Liver (tissue), 9 donors: ENCODE data around the gene SERPINA3. TPM values are rescaled to one million over a fixed set of nuclear protein-coding genes. Genes with fewer than 3 reads are reported as not detected.

ENCODE experiments used
- DNase-seq: peaks from one replicate; pipeline ENCODE4 v3.0.0-alpha.2; 2017; ENCODE audit warnings: low spot score
- H3K27ac ChIP-seq, 2 donors: one replicate each; pipeline ENCODE4 v1.7.0; 2013; ENCODE audit warnings: inconsistent platforms in 2 of 2, low read length in 2 of 2, control low read depth in 1 of 2, low read depth in 1 of 2, mild to moderate bottlenecking in 1 of 2
- H3K27me3 ChIP-seq, 4 donors: one replicate each; pipeline versions ENCODE4 v1.6.1 to v1.7.0; 2013; ENCODE audit warnings: low read length in 3 of 4, inconsistent platforms in 1 of 4, mild to moderate bottlenecking in 1 of 4, moderate library complexity in 1 of 4; ENCODE audit not compliant: control insufficient read depth in 4 of 4, insufficient read depth in 4 of 4
- H3K36me3 ChIP-seq, 4 donors: one replicate each; pipeline versions ENCODE4 v1.6.1 to v1.7.0; 2013; ENCODE audit warnings: low read length in 3 of 4, mild to moderate bottlenecking in 3 of 4, low read depth in 1 of 4, moderate library complexity in 1 of 4; ENCODE audit not compliant: control insufficient read depth in 4 of 4, insufficient read depth in 3 of 4
- H3K4me1 ChIP-seq, 4 donors: one replicate each; pipeline versions ENCODE4 v1.6.1 to v1.7.0; 2013; ENCODE audit warnings: low read length in 3 of 4, mild to moderate bottlenecking in 3 of 4, moderate library complexity in 1 of 4; ENCODE audit not compliant: control insufficient read depth in 4 of 4, insufficient read depth in 4 of 4
- H3K4me3 ChIP-seq, 3 donors: one replicate each; pipeline versions ENCODE4 v1.6.1 to v1.7.0; 2013; ENCODE audit warnings: low read length in 3 of 3, control low read depth in 1 of 3, low read depth in 1 of 3, mild to moderate bottlenecking in 1 of 3
- H3K9ac ChIP-seq, 2 donors: one replicate each; pipeline ENCODE4 v1.7.0; 2013; ENCODE audit warnings: low read length in 2 of 2, mild to moderate bottlenecking in 2 of 2, moderate library complexity in 2 of 2, control low read depth in 1 of 2, low read depth in 1 of 2
- H3K9me3 ChIP-seq, 4 donors: one replicate each; pipeline versions ENCODE4 v1.6.1 to v1.7.0; 2013; ENCODE audit warnings: low read length in 3 of 4; ENCODE audit not compliant: control insufficient read depth in 4 of 4
- EGR1 ChIP-seq, 2 donors: IDR thresholded peaks; 2 replicates each; pipeline ENCODE4 v1.6.1; 2016 to 2018; ENCODE audit warnings: antibody characterized with exemption in 2 of 2, low read depth in 2 of 2
- FOXA2 ChIP-seq: IDR thresholded peaks from 2 replicates; pipeline ENCODE4 v1.6.1; 2016; ENCODE audit warnings: antibody characterized with exemption
- GABPA ChIP-seq, 2 donors: IDR thresholded peaks in 1 of 2; conservative IDR thresholded peaks in 1 of 2; 2 replicates each; pipeline ENCODE4 v1.6.1; 2016; ENCODE audit warnings: antibody characterized with exemption in 2 of 2, mild to moderate bottlenecking in 1 of 2, moderate library complexity in 1 of 2
- HNF4A ChIP-seq, 2 donors: conservative IDR thresholded peaks; 2 replicates each; pipeline ENCODE4 v1.6.1; 2016; ENCODE audit warnings: antibody characterized with exemption in 2 of 2, mild to moderate bottlenecking in 2 of 2
- HNF4G ChIP-seq: IDR thresholded peaks from 2 replicates; pipeline ENCODE4 v1.6.1; 2016; ENCODE audit warnings: antibody characterized with exemption
- JUND ChIP-seq, 2 donors: IDR thresholded peaks; 2 replicates each; pipeline ENCODE4 v1.6.1; 2016; ENCODE audit warnings: antibody characterized with exemption in 2 of 2
- NR2F2 ChIP-seq: IDR thresholded peaks from 2 replicates; pipeline ENCODE4 v1.6.1; 2016; ENCODE audit warnings: antibody characterized with exemption
- RAD21 ChIP-seq, 2 donors: IDR thresholded peaks; 2 replicates each; pipeline ENCODE4 v1.6.1; 2016; ENCODE audit warnings: antibody characterized with exemption in 2 of 2, mild to moderate bottlenecking in 2 of 2
- SP1 ChIP-seq: IDR thresholded peaks from 2 replicates; pipeline ENCODE4 v1.6.1; 2018; ENCODE audit warnings: antibody characterized with exemption, mild to moderate bottlenecking
- TAF1 ChIP-seq: conservative IDR thresholded peaks from 2 replicates; pipeline ENCODE4 v1.6.1; 2016; ENCODE audit warnings: antibody characterized with exemption, mild to moderate bottlenecking
- YY1 ChIP-seq: IDR thresholded peaks from 2 replicates; pipeline ENCODE4 v1.6.1; 2016; ENCODE audit warnings: antibody characterized with exemption, mild to moderate bottlenecking
- ZBTB33 ChIP-seq: IDR thresholded peaks from 2 replicates; pipeline ENCODE4 v1.6.1; 2016; ENCODE audit warnings: antibody characterized with exemption
- WGBS: extraction: QIAGEN DNeasy Blood & Tissue Kit; methylation state at CpG from one replicate; pipeline ENCODE4 v1.1.7; 2013; 5-methylcytosine and 5-hydroxymethylcytosine counted together
- polyA plus RNA-seq, 2 donors: library from polyadenylated mRNA; stranded (reverse) in 1 of 2; unstranded in 1 of 2; fragments of 200-250 nt in 1 of 2; fragments of >200 nt in 1 of 2; fragmentation: Nextera tagmentation in 1 of 2; extraction: Ambion mirVana in 1 of 2; gene quantifications; one replicate each; pipeline versions ENCODE4 v1.2.1 to v1.2.3, GENCODE V29; 2013 to 2015
- total RNA-seq, 2 donors: library from RNA; depleted of rRNA; stranded (reverse); fragments of >200 nt; gene quantifications; one replicate each; pipeline ENCODE4 v1.2.3, GENCODE V29; 2014
- TF ChIP-seq, protein P1 (sequence below): IDR thresholded peaks from 2 replicates; pipeline ENCODE4 v1.6.1; 2016; ENCODE audit warnings: antibody characterized with exemption
- TF ChIP-seq, protein P2 (sequence below): IDR thresholded peaks from 2 replicates; pipeline ENCODE4 v1.6.1; 2016; ENCODE audit warnings: antibody characterized with exemption, mild to moderate bottlenecking
- donor health status: healthy.
- donor health status: healthy.
- donor health status: healthy.
- donor health status: healthy.
- donor health status: healthy.

The SERPINA3 gene
- total and polyA plus RNA-seq, 4 donors = 2,087 to 17,984 (median 13,009) TPM

GRCh38 chr14:94663538-94663937, 51.3 kb downstream of the SERPINA3 start (continued):
- TF ChIP-seq SP1 = no peak
- TF ChIP-seq HNF4A (conservative IDR thresholded peaks at IDR 0.05) = no peak
- no peak for TF ChIP-seq ZBTB33
- TF ChIP-seq FOXA2 = no peak
- TF ChIP-seq RAD21 (IDR thresholded peaks at IDR 0.05) = no peak
- no peak for TF ChIP-seq HNF4G
- no peak for TF ChIP-seq NR2F2
- no peak for TF ChIP-seq EGR1 (IDR thresholded peaks at IDR 0.05; ENCODE audit: low read depth in 2 of 2)
- no peak for TF ChIP-seq TAF1

- no peak overlapping the region for H3K9ac ChIP-seq
- no peak overlapping the region for H3K4me3 ChIP-seq
- no peak overlapping the region for H3K27ac ChIP-seq
- peak; percentile 12 for DNase-seq
- H3K9me3 ChIP-seq = no peaks in the 10 kb centered on the region
- 87% methylated on average over 11 of the region's 11 CpGs for WGBS
- TF ChIP-seq HNF4A (conservative IDR thresholded peaks at IDR 0.05) (no peak), TAF1 (no peak), NR2F2 (no peak), HNF4G (no peak), EGR1 (IDR thresholded peaks at IDR 0.05; ENCODE audit: low read depth in 2 of 2) (no peak), JUND (IDR thresholded peaks at IDR 0.05) (no peak), SP1 (no peak)
- TF ChIP-seq, protein P1, sequence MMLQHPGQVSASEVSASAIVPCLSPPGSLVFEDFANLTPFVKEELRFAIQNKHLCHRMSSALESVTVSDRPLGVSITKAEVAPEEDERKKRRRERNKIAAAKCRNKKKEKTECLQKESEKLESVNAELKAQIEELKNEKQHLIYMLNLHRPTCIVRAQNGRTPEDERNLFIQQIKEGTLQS = no peak
- TF ChIP-seq, protein P2, sequence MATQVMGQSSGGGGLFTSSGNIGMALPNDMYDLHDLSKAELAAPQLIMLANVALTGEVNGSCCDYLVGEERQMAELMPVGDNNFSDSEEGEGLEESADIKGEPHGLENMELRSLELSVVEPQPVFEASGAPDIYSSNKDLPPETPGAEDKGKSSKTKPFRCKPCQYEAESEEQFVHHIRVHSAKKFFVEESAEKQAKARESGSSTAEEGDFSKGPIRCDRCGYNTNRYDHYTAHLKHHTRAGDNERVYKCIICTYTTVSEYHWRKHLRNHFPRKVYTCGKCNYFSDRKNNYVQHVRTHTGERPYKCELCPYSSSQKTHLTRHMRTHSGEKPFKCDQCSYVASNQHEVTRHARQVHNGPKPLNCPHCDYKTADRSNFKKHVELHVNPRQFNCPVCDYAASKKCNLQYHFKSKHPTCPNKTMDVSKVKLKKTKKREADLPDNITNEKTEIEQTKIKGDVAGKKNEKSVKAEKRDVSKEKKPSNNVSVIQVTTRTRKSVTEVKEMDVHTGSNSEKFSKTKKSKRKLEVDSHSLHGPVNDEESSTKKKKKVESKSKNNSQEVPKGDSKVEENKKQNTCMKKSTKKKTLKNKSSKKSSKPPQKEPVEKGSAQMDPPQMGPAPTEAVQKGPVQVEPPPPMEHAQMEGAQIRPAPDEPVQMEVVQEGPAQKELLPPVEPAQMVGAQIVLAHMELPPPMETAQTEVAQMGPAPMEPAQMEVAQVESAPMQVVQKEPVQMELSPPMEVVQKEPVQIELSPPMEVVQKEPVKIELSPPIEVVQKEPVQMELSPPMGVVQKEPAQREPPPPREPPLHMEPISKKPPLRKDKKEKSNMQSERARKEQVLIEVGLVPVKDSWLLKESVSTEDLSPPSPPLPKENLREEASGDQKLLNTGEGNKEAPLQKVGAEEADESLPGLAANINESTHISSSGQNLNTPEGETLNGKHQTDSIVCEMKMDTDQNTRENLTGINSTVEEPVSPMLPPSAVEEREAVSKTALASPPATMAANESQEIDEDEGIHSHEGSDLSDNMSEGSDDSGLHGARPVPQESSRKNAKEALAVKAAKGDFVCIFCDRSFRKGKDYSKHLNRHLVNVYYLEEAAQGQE = no peak
- no peaks in the 10 kb centered on the region for H3K36me3 ChIP-seq
- no peaks in the 10 kb centered on the region for H3K27me3 ChIP-seq
- no peaks in the 10 kb centered on the region for H3K4me1 ChIP-seq
Measured at GRCh38 chr14:94663965-94664704, 51.9 kb downstream of the SERPINA3 start.

DNA sequence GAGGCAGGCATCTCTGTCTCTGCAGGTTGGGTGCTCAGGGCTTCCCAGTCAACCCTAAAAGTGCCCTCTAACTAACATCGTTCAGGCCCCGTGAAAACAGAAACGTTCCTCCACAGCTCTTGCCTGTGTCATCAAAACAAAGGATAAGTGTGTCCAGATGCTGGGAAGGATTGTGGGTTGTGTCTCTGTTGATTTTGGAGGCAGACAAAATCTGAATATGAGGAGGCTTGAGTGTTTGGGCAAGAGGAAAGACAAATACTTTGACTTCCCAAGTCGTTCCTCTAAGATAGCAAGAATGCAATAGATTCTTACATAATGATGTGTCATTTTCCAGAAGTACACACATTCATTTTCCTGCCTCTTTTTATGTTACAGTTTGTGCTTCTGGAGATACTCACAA, 52.9 kb downstream of the SERPINA3 start:
- Histone ChIP-seq H3K4me3 (no peak overlapping the region), H3K4me1 (no peaks in the 10 kb centered on the region), H3K9ac (no peak overlapping the region), H3K36me3 (no peaks in the 10 kb centered on the region), H3K9me3 (no peaks in the 10 kb centered on the region), H3K27ac (no peak overlapping the region), H3K27me3 (no peaks in the 10 kb centered on the region)
- 69% methylated on average over 4 of the region's 4 CpGs for WGBS
- DNase-seq = peak; percentile 8
- TF ChIP-seq JUND (IDR thresholded peaks at IDR 0.05) (no peak), SP1 (no peak), GABPA (IDR thresholded peaks at IDR 0.05 in 1 of 2, conservative IDR thresholded peaks at IDR 0.05 in 1 of 2) (no peak), TAF1 (no peak), YY1 (no peak), EGR1 (IDR thresholded peaks at IDR 0.05; ENCODE audit: low read depth in 2 of 2) (no peak), RAD21 (IDR thresholded peaks at IDR 0.05) (no peak), HNF4A (conservative IDR thresholded peaks at IDR 0.05) (no peak)
- TF ChIP-seq, protein P1 = no peak
- TF ChIP-seq, protein P2 = no peak
